ENCODE measurements around the gene STK32A. TPM values are rescaled to one million over a fixed set of nuclear protein-coding genes. Genes with fewer than 3 reads are reported as not detected.

The STK32A gene
- total and polyA plus RNA-seq, 2 experiments from 2014 or later: 2.4 to 2.8 TPM

DNA sequence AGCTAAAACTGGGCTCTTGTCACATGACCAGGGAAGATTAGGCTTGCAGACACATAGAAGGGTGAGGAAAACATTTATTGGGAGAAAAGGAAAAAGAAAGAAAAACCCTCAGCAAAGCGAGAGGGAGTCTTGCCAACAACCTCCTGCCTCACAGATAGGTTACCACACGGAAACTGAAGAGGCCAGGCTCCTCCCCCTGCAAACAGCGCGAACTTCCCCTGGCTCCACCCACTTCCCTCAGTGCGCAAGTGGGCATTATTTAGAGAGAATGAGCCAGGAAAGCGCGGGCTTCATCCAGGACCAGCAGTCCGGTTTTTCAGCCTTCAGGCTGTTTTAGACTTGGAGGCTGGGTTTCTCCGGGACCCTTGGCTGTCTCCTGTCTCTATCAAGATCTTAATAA is 70.3 kb downstream of the STK32A start:
- no peak overlapping the region for H3K4me2 ChIP-seq
- DNase-seq (ENCODE audit: low spot score) (peak; percentile 47), ATAC-seq (no peak)
- H3K9me3 Mint-ChIP-seq: no peaks in the 10 kb centered on the region; the same call in 1 of the 3 replicates
- peaks cover 21% of the 10 kb centered on the region for H3K4me1 Mint-ChIP-seq
- H3K36me3 Mint-ChIP-seq (ENCODE audit: low read depth): 0 out of 3 replicates have a peak, but pooled peaks cover 5% of the 10 kb centered on the region
- no peak overlapping the region for H3K27ac ChIP-seq (ENCODE audit: low read depth)
- H3K27me3 Mint-ChIP-seq (ENCODE audit: insufficient read depth, low read depth, poor library complexity): no peaks in the 10 kb centered on the region
- peaks cover 15% of the 10 kb centered on the region for H3K4me1 ChIP-seq (ENCODE audit: insufficient read depth)
- H3K27me3 ChIP-seq (ENCODE audit: insufficient read depth): no peaks in the 10 kb centered on the region
- TF ChIP-seq, protein P1, sequence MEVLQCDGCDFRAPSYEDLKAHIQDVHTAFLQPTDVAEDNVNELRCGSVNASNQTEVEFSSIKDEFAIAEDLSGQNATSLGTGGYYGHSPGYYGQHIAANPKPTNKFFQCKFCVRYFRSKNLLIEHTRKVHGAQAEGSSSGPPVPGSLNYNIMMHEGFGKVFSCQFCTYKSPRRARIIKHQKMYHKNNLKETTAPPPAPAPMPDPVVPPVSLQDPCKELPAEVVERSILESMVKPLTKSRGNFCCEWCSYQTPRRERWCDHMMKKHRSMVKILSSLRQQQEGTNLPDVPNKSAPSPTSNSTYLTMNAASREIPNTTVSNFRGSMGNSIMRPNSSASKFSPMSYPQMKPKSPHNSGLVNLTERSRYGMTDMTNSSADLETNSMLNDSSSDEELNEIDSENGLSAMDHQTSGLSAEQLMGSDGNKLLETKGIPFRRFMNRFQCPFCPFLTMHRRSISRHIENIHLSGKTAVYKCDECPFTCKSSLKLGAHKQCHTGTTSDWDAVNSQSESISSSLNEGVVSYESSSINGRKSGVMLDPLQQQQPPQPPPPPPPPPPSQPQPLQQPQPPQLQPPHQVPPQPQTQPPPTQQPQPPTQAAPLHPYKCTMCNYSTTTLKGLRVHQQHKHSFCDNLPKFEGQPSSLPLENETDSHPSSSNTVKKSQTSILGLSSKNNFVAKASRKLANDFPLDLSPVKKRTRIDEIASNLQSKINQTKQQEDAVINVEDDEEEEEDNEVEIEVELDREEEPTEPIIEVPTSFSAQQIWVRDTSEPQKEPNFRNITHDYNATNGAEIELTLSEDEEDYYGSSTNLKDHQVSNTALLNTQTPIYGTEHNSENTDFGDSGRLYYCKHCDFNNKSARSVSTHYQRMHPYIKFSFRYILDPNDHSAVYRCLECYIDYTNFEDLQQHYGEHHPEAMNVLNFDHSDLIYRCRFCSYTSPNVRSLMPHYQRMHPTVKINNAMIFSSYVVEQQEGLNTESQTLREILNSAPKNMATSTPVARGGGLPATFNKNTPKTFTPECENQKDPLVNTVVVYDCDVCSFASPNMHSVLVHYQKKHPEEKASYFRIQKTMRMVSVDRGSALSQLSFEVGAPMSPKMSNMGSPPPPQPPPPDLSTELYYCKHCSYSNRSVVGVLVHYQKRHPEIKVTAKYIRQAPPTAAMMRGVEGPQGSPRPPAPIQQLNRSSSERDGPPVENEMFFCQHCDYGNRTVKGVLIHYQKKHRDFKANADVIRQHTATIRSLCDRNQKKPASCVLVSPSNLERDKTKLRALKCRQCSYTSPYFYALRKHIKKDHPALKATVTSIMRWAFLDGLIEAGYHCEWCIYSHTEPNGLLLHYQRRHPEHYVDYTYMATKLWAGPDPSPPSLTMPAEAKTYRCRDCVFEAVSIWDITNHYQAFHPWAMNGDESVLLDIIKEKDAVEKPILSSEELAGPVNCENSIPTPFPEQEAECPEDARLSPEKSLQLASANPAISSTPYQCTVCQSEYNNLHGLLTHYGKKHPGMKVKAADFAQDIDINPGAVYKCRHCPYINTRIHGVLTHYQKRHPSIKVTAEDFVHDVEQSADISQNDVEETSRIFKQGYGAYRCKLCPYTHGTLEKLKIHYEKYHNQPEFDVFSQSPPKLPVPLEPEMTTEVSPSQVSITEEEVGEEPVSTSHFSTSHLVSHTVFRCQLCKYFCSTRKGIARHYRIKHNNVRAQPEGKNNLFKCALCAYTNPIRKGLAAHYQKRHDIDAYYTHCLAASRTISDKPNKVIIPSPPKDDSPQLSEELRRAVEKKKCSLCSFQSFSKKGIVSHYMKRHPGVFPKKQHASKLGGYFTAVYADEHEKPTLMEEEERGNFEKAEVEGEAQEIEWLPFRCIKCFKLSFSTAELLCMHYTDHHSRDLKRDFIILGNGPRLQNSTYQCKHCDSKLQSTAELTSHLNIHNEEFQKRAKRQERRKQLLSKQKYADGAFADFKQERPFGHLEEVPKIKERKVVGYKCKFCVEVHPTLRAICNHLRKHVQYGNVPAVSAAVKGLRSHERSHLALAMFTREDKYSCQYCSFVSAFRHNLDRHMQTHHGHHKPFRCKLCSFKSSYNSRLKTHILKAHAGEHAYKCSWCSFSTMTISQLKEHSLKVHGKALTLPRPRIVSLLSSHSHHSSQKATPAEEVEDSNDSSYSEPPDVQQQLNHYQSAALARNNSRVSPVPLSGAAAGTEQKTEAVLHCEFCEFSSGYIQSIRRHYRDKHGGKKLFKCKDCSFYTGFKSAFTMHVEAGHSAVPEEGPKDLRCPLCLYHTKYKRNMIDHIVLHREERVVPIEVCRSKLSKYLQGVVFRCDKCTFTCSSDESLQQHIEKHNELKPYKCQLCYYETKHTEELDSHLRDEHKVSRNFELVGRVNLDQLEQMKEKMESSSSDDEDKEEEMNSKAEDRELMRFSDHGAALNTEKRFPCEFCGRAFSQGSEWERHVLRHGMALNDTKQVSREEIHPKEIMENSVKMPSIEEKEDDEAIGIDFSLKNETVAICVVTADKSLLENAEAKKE (CRISPR knock-in tag; IDR thresholded peaks at IDR 0.05): no peak
- no peak for TF ChIP-seq STAT1 (IDR thresholded peaks at IDR 0.05; ENCODE audit: unreplicated experiment)
- TF ChIP-seq POLR2AphosphoS5 (IDR thresholded peaks at IDR 0.05; ENCODE audit: low read depth): no peak
- TF ChIP-seq, protein P2, sequence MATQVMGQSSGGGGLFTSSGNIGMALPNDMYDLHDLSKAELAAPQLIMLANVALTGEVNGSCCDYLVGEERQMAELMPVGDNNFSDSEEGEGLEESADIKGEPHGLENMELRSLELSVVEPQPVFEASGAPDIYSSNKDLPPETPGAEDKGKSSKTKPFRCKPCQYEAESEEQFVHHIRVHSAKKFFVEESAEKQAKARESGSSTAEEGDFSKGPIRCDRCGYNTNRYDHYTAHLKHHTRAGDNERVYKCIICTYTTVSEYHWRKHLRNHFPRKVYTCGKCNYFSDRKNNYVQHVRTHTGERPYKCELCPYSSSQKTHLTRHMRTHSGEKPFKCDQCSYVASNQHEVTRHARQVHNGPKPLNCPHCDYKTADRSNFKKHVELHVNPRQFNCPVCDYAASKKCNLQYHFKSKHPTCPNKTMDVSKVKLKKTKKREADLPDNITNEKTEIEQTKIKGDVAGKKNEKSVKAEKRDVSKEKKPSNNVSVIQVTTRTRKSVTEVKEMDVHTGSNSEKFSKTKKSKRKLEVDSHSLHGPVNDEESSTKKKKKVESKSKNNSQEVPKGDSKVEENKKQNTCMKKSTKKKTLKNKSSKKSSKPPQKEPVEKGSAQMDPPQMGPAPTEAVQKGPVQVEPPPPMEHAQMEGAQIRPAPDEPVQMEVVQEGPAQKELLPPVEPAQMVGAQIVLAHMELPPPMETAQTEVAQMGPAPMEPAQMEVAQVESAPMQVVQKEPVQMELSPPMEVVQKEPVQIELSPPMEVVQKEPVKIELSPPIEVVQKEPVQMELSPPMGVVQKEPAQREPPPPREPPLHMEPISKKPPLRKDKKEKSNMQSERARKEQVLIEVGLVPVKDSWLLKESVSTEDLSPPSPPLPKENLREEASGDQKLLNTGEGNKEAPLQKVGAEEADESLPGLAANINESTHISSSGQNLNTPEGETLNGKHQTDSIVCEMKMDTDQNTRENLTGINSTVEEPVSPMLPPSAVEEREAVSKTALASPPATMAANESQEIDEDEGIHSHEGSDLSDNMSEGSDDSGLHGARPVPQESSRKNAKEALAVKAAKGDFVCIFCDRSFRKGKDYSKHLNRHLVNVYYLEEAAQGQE (IDR thresholded peaks at IDR 0.05; ENCODE audit: unreplicated experiment): no peak
- TF ChIP-seq EZH2 (IDR thresholded peaks at IDR 0.05; ENCODE audit: low read depth, unreplicated experiment): no peak
- no peak for TF ChIP-seq ZNF331 (CRISPR knock-in tag; IDR thresholded peaks at IDR 0.05; ENCODE audit: low read depth)
- TF ChIP-seq JUNB (IDR thresholded peaks at IDR 0.05; ENCODE audit: unreplicated experiment): no peak
- no peak for TF ChIP-seq ZNF114 (CRISPR knock-in tag; IDR thresholded peaks at IDR 0.05)
- no peaks in the 10 kb centered on the region for H3K36me3 ChIP-seq (ENCODE audit: insufficient read depth)
- no peaks in the 10 kb centered on the region for H3K79me2 ChIP-seq (replicated peaks; ENCODE audit: insufficient read depth)
- H3K4me3 ChIP-seq: no peak overlapping the region
- H3K9me2 ChIP-seq (ENCODE audit: insufficient read depth): no peaks in the 10 kb centered on the region
- H3F3A ChIP-seq (replicated peaks; ENCODE audit: low read depth): no peaks in the 10 kb centered on the region
- no peak overlapping the region for H3K4me3 Mint-ChIP-seq
- H2AFZ ChIP-seq: no peak overlapping the region; the same call in 1 of the 2 replicates
- no peak overlapping the region for H3K27ac Mint-ChIP-seq
- no peaks in the 10 kb centered on the region for H4K20me1 ChIP-seq (replicated peaks; ENCODE audit: insufficient read depth)
